DMS 273 (cell line): Measurements from ENCODE around the gene ITGB5.

Experiments
- DNase-seq: peaks from one replicate; lab custom pipeline; 2025; ENCODE audit not compliant: unreplicated experiment; lab: John Stamatoyannopoulos, UW

Gene ITGB5

DNA sequence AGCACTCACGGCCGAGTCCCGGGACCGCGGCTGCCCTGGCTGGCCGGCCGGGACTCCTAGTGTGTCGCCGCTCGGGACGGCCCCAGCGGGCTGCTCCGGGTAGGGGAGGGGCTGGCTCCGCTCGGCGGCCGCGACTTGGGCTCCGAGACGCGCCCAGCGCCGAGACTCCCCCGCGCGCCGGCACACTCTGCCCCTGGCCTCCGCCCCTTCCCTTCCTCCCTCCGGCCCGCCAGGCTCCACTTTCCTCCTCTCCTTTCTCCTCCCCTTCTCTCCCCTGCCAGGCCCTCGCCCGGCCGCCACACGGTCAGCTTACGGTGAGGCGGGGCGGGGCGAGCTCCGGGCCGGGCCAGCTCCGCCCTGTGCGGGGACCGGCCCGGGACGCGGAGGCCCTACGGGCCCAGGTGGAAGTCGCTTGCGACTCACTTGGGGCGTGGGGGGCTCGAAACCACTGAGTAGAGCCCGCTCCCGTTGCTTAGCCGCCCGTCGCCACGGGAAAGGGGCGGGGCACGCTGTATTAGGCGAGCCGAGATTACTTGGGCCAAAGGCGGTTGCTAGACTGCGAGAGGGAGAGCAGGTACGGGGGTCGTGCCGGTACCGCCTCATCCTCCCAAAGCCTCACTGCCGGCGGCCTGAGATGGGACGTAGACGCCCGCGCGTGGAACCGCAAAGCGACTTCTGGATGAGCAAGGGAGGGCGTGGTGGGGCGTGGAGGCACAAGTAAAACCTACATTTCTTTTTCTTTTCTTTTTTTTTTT, at the start of gene ITGB5:
Gene ITGB5 (minus strand): TSS at position 189 of the 755 bp plus-strand sequence. CDS start 365 bp downstream, outside the sequence.
- DNase-seq: peak; percentile 92

DNA sequence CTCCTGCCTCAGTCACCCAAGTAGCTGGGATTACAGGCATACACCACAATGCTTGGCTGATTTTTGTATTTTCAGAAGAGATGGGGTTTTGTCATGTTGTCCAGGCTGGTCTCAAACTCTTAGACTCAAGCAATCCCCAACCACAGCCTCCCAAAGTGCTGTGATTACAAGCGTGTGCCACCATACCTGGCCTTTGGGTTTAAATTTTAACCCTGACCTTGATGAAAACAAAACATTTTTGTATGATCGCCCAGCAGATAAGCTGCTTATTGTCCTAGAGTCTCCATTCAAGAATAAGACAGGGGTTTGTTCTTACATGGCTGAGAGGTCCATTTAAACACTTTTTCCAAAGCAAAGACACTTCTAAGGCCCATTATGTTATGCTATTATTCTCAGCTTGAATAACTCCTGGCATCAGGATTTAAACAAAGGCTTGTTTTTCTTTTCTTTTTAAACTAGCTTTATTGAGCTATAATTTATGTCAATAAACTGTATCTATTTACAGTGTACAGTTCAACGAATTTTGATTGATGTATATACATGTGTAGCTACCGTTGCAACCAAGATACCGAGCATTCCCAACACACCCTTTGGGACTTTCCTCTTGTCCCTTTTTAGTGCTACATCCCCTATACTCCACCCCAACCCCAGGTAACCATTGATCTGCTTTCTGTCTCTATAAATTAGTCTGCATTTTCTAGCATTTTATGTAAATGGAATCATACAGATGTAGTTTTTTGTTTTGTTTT, 48.8 kb upstream of the ITGB5 start:
- no peak for DNase-seq

DNA sequence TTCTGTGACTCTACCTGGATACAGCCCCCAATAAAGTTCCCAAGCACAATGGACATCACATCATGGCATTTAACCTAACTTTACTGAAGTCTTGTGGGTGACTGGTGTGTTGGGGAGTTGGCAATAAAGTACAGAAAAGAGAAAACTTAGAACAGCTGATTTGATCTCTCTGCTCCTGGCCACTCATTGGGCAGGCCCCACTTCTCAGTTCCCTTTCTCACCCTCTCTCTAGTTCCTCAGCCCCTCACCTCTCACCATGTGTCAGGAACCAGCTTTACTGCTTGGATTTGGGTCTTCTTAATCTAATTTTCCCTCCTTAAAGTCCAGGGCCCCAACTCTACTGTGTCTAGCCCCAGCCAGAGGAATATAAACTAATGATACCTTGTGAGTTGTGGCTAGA, 48.1 kb upstream of the ITGB5 start:
- no peak for DNase-seq

- no peak for DNase-seq
Observed at GRCh38 chr3:124934577-124934976, 47.4 kb upstream of the ITGB5 start, which contains the start of gene MUC13. TSS of gene MUC13 (minus strand) at chr3:124934751. CDS start at chr3:124934712, 39 bp downstream.

DNA sequence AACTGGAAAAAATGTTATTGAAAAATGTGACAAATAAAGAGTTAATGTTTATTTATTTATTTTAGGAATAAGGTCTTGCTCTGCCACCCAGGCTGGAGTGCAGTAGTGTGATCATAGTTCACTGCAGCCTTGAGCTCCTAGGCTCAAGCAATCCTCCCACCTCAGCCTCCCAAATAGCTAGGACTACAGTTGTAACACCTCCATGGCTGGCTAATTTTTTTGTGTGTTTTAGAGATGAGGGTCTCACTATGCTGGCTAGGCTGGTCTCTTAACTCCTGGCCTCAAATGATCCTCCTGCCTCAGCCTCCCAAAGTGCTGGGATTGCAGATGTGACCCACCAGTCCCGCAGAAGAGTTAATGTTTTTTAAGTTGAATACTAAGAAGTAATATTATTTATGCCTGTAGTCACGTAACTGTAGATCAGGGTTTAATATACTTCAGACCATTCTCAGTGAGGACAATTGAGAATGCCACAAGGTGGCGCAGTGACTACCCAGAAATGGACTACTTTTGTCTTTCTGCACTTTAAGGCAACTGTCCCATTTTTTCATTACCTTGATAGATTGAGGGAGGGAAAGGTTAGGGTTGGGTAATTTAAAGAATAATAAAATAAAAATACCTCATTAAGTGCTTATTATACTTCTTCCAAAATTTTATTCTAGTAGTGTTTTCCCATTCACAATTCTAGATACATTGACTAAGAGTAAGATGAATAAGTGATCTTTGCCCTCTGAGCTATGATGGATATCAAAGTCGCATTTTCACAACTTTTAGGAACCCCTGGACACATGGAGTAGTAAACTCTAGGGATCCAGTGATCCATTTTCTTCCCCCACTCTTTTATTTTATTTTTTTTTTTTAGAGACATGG, 41.4 kb upstream of the ITGB5 start:
- peak; percentile 88 for DNase-seq

GRCh38 chr3:124927574-124928045, 40.4 kb upstream of the ITGB5 start:
- no peak for DNase-seq

GRCh38 chr3:124926426-124927101, 39.4 kb upstream of the ITGB5 start:
- DNase-seq: no peak

DNA sequence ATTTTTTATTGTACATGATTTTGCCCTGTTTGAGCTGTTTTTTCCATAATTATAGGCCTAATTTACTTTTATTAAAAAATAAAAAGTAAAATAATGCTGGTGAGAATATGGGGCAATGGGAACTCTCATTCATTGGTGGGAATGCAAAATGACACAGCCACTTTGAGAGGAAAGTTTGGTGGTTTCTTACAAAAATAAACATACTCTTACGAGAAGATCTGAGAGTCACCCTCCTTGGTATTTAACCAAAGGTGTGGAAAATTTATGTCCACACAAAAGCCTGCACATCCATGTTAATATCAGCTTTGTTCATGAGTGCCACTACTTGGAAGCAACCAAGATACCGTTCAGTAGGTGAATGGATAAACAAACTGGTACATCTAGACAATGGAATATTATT, 37.6 kb upstream of the ITGB5 start:
- DNase-seq: no peak

DNA sequence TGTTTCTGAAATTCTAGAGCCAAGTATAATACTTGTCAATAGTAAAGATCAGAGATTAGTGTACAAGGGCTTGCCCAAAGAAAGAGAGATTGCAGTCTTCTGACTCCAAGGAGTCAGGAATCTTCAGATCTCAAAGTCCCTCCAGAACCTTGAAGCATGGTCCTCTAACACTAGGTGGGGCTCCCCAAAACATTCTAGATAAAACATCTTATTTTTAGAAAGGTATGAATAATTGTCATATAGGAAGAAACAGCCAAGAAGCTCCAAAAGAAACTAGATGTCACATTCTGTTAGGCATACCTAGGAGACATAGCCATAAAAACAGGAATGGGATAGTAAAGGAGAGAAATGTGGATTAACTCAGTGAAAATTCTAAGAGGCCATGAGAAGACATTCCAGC, 36.7 kb upstream of the ITGB5 start:
- peak; percentile 31 for DNase-seq

- DNase-seq: no peak
Observed at GRCh38 chr3:124920718-124921117, 33.6 kb upstream of the ITGB5 start.

- no peak for DNase-seq
Observed at GRCh38 chr3:124919756-124920155, 32.6 kb upstream of the ITGB5 start.

- no peak for DNase-seq
Observed at GRCh38 chr3:124918524-124918923, 31.4 kb upstream of the ITGB5 start.

DNA sequence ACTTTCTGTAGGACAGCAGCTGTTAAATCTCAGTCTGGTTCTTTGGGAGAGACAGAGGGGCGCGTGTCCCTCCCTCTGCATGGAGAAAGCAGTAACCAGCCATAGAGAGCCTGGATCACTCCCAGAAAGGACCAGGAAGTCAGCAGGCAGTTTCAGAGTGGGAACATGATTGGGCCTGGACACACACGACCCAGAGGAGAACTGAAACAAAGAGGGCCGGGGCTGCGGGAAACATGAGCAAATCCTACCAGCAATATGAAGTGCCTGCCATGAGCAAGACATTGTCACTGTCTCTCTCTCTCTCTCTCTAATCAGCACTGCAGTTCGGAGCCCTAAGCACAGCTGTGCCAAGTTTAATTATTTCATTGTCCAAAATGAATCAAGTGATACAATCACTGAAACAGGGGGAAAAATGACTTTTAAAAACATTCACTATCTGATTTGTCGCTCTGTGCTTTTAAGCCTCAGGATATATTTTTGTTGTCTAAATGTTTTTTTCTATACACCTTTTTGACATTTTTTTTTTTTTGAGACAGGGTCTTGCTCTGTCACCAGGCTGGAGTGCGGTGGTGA, 29.8 kb upstream of the ITGB5 start:
- DNase-seq: no peak

DNA sequence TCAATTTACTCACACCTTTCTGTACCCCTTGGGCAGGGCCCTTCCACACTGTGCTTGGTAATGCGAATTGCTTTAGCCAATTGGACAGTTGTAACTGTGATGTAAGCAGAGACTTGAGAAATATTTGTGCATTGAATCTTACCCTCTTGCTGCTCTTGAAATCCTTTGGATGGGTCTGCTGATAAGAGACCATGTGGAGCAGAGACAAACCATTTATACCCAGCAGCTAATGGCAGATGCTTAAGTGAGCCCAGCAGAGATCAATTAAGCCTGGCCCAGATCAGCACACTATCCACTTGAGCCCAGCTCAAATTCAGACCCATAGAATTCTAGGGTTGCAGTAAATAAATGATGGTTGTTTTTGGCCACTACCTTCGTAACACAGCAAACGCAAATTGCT, 28.1 kb upstream of the ITGB5 start:
- no peak for DNase-seq

DNA sequence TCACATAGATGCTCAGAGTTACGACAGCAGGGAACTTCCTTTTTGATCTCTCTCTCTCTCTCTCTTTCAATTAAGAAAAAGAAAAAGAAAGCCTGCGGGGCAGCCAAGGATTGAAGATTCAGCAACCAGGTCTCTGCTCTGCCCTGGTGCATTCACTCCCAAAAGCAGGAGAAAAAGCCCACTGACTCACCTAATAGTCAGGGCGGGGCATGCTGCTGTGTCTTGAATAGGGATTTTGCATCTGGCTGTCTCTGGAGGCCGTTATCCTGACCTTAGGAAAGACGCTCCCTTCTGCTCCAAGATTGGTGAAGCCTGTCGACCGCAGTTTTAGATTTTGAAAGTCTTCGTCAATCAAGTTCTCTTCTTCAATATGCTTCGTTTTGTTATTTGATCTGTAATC, 20.8 kb upstream of the ITGB5 start:
- no peak for DNase-seq

DNA sequence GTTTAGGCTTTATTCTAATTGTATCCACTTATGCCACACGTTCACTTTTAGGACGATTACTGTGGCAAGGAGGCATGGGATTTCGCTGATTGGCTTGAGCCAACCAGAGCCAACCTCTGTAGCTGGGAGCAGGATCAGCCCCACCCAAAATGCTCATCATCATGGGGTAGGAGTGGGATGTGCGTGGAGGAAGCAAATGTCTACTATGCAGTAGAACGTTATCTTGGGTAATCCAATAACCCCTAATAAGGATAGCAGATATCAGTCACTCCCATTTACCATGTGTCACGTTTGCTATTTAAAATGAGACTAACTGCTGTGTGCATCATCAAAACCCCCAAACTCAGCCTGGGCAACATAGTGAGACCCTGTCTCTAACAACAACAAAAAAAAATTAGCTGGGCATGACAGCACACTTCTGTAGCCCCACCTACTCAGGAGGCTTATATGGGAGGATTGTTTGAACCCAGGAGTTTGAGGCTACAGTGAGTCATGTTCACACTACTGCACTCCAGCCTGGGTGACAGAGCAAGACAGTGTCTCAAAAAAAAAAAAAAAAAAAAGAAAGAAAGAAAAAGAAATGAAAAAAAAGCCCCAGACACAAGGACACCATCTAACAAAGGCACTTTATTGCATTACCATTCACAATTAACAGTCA, 17.8 kb upstream of the ITGB5 start:
- no peak for DNase-seq

- DNase-seq: no peak
Observed at GRCh38 chr3:124903896-124904834, 17.0 kb upstream of the ITGB5 start.

DNA sequence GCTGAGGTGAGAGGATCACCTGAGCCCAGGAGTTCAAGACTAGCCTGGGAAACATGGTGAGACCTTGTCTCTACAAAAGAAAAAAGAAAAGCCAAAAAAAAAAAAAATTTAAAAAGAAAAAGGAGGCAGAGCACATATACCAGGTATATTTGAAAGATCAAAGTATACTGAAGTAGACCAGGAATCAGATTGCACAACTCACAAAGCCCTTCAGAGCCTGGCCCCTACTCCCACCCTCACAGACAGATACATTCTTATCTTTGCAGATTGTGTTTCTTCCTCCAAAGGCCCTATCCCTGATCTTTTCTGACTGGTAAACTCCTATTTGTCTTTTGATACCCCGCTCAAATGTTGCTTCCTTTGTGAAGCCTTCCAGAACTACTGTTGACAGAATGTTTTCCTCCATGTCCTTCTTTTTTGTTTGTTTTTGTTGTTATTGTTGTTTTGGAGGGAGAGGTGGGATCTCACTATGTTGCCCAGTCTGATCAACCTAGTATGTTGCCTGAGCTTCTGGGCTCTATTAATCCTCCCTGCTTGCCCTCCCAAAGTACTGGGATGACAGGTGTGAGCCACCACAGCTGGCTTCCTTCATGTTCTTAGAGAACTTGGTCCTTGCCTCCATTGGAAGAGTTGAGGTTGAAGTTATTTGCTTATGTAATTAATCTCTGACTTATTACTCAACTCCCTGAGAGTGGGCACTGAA, 9.8 kb upstream of the ITGB5 start:
- DNase-seq: no peak
